T-cell (primary cell): Measurements from ENCODE around the gene WDR83. TPM values are rescaled to one million over a fixed set of nuclear protein-coding genes. Genes with fewer than 3 reads are reported as not detected.
A peak's percentile ranks its signal among the peaks of the same experiment; 100 is the strongest.
"Not testable (repeated sequence)": the region's sequence is repeated elsewhere in the genome, so short reads cannot be mapped to it uniquely, and the experiment has no call there.

Experiments
- ATAC-seq, 4 experiments: fragments of 200-7000 bp in 3 of 4; fragments of 150-1000 bp in 1 of 4; cut with Tn5 transposase; replicated peaks in 1 of 4; 1 replicate in 3 of 4; 2 replicates in 1 of 4; pipeline ENCODE4 v1.10.0; 2021; ENCODE audit warnings: moderate library complexity in 3 of 4, mild to moderate bottlenecking in 2 of 4, moderate number of reproducible peaks in 1 of 4
- CTCF ChIA-PET, 2 donors: fragments of 300-600 bp; sonication (Branson Sonifier 250); formaldehyde crosslinking; loops; one replicate each; lab custom pipeline; 2022; ENCODE audit warnings: antibody characterized with exemption in 2 of 2; lab: Charles Lee
- POLR2A ChIA-PET, 2 donors: fragments of 300-600 bp; sonication (Branson Sonifier 250); formaldehyde crosslinking; loops; one replicate each; lab custom pipeline; 2022; ENCODE audit warnings: antibody characterized with exemption in 2 of 2; lab: Charles Lee
- DNase-seq, 35 experiments: peaks; one replicate each; pipeline versions ENCODE4 v3.0.0 to v3.0.0-alpha.2; 2013 to 2023
- H3K27ac ChIP-seq: one replicate; pipeline ENCODE4 v1.5.1; 2013; ENCODE audit warnings: low read length
- H3K27me3 ChIP-seq, 2 experiments: replicated peaks in 1 of 2; 1 replicate in 1 of 2; 2 replicates in 1 of 2; pipeline versions ENCODE4 v1.6.1 to v1.7.0; 2013; ENCODE audit warnings: low read length in 1 of 2, mixed read lengths in 1 of 2; ENCODE audit not compliant: control insufficient read depth in 2 of 2, insufficient read depth in 2 of 2; ENCODE audit errors: extremely low read depth in 1 of 2
- H3K36me3 ChIP-seq, 2 donors: 1 replicate in 1 of 2; 2 replicates in 1 of 2; pipeline versions ENCODE4 v1.6.1 to v1.7.0; 2013; ENCODE audit warnings: low read length in 1 of 2; ENCODE audit not compliant: control insufficient read depth in 2 of 2, insufficient read depth in 1 of 2; ENCODE audit errors: extremely low read depth in 1 of 2
- H3K4me1 ChIP-seq, 2 experiments: 1 replicate in 1 of 2; 2 replicates in 1 of 2; pipeline versions ENCODE4 v1.6.1 to v1.7.0; 2013; ENCODE audit warnings: low read length in 2 of 2, mixed read lengths in 1 of 2; ENCODE audit not compliant: insufficient read depth in 2 of 2, control insufficient read depth in 1 of 2; ENCODE audit errors: extremely low read depth in 1 of 2
- H3K4me3 ChIP-seq, 2 donors: 1 replicate in 1 of 2; 2 replicates in 1 of 2; pipeline versions ENCODE4 v1.5.1 to v1.7.0; 2013; ENCODE audit warnings: mild to moderate bottlenecking in 2 of 2, low read length in 1 of 2, moderate library complexity in 1 of 2; ENCODE audit not compliant: control insufficient read depth in 1 of 2; ENCODE audit errors: extremely low read depth in 1 of 2
- H3K9me3 ChIP-seq: 2 replicates; pipeline ENCODE4 v1.7.0; 2013
- H3K27ac Mint-ChIP-seq, 2 donors: one replicate each; pipeline ENCODE4 v1.8.0; 2020 to 2021; ENCODE audit warnings: mild to moderate bottlenecking in 2 of 2, mixed read lengths in 2 of 2
- H3K27me3 Mint-ChIP-seq, 2 donors: one replicate each; pipeline ENCODE4 v1.8.0; 2021 to 2022; ENCODE audit warnings: mixed read lengths in 2 of 2
- H3K36me3 Mint-ChIP-seq: one replicate; pipeline ENCODE4 v1.8.0; 2021; ENCODE audit warnings: mixed read lengths
- H3K4me1 Mint-ChIP-seq, 3 donors: one replicate each; pipeline ENCODE4 v1.8.0; 2020 to 2022; ENCODE audit warnings: mixed read lengths in 3 of 3, mild to moderate bottlenecking in 1 of 3
- H3K4me3 Mint-ChIP-seq, 3 donors: one replicate each; pipeline ENCODE4 v1.8.0; 2020 to 2022; ENCODE audit warnings: mild to moderate bottlenecking in 3 of 3, mixed read lengths in 3 of 3, moderate library complexity in 3 of 3
- H3K9me3 Mint-ChIP-seq, 3 donors: one replicate each; pipeline ENCODE4 v1.8.0; 2020 to 2022; ENCODE audit warnings: mixed read lengths in 3 of 3
- WGBS: methylation state at CpG from one replicate; pipeline ENCODE4 v1.1.5; 2013; ENCODE audit warnings: missing lambda C conversion rate; ENCODE audit not compliant: insufficient coverage; 5-methylcytosine and 5-hydroxymethylcytosine counted together
- total RNA-seq, 35 experiments: library from RNA in 6 of 35; stranded (reverse) in 6 of 35; fragments of 120-200 nt in 1 of 35; gene quantifications; one replicate each; pipeline versions ENCODE4 v1.2.1 to v1.2.4 and lab custom pipeline; 2013 to 2026

WDR83 gene
- total RNA-seq, 5 donors from 2014 or later (not counting 1 experiment from before 2014, with no cell fraction given) = 7.7 to 24.3 (median 17.6) TPM

DNA sequence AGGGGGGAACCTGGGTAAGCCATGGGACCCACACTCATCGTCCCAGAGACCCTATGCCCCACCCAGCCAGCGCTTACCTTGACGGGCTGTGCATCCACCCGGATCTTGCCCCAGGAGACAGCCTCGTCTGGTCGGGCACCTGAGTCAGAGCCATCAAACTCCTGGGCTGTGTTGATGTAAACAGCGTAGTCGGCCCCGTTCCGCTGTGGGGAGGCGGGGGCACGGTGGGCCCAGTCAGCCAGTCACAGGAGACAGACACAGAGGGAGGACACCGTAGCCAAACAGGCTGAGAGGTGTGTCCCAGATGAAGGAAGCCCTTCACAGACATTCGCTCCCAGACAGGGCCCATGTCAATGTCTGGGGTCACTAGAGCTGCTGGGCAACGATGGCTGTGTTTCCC is 9.3 kb downstream of the WDR83 start:
- ATAC-seq = no peak
- H3K27ac Mint-ChIP-seq = no peak overlapping the region

DNA sequence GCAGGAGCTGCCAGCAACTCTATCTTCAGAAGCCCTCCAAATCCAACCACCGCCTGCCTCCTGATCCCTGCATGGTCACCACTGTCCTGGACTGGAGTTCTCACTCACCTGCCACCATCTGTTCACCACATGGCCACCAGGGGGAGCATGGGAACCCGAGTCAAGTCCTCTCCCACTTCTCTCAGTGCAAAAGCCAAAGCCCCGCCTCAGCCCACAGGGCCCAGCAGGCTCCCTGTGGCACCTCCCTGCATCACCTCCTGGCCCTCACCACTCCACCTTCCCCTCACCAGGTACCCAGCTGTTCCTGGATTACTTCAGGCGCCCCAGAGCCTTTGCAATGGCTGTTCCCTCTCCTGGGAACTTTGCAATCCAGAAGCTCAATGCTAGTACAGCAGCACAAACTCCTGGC is 9.8 kb downstream of the WDR83 start:
- peaks cover 33% of the 10 kb centered on the region for H3K36me3 Mint-ChIP-seq
- POLR2A ChIA-PET = no interaction called here

More for the DNA sequence above, 9.3 kb downstream of the WDR83 start:
- H3K4me3 Mint-ChIP-seq = no peak overlapping the region
- 93% methylated on average over 10 of the region's 15 CpGs for WGBS
- H3K4me3 ChIP-seq = no peak overlapping the region
- POLR2A ChIA-PET = no interaction called here
- H3K36me3 ChIP-seq = peaks cover 29 to 70% of the 10 kb centered on the region in 2 donors
- H3K4me1 ChIP-seq = peaks cover 0 to 30% of the 10 kb centered on the region in 2 experiments
- H3K27me3 ChIP-seq = no peaks in the 10 kb centered on the region
- peaks cover 30 to 35% (median 31%) of the 10 kb centered on the region in 3 donors for H3K4me1 Mint-ChIP-seq
- peaks cover 30% of the 10 kb centered on the region for H3K36me3 Mint-ChIP-seq
- no peaks in the 10 kb centered on the region for H3K9me3 ChIP-seq
- no peak for DNase-seq
- H3K27ac ChIP-seq = no peak overlapping the region
- CTCF ChIA-PET = interaction anchor here (0.6 to 1.1 kb wide), 2 partner anchors 119 to 121 kb away, joined by 3 to 5 read pairs; no protein-coding TSS in a partner anchor
- no peaks in the 10 kb centered on the region for H3K9me3 Mint-ChIP-seq
- no peaks in the 10 kb centered on the region for H3K27me3 Mint-ChIP-seq

DNA sequence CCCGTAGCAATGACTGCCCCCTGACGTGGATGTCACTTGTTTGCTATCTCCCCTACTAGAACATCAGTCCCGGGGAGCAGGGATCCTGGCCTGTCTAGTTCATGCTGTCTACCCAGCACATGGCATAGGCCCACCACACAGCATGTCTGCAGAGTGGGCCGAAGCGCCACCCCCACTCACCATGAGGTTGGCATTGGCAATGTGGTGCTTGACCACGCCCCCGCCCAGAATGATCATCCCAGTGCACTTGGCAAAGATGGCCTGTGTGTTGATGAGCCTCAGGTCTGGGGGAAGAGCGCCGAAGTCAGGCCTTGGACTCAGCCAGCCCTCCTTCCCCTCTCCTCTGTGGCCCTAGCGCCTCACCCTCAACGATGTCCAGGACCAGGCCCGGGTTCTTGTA is 10.3 kb downstream of the WDR83 start:
- Histone ChIP-seq H3K27me3 (no peaks in the 10 kb centered on the region), H3K9me3 (no peaks in the 10 kb centered on the region), H3K4me3 (no peak overlapping the region), H3K27ac (no peak overlapping the region), H3K4me1 (peaks cover 0 to 33% of the 10 kb centered on the region in 2 experiments), H3K36me3 (peaks cover 29 to 70% of the 10 kb centered on the region in 2 donors)
- Mint-ChIP-seq H3K27me3 (no peaks in the 10 kb centered on the region), H3K4me3 (no peak overlapping the region), H3K4me1 (peaks cover 32 to 40% (median 34%) of the 10 kb centered on the region in 3 donors), H3K36me3 (peaks cover 33% of the 10 kb centered on the region), H3K27ac (no peak overlapping the region), H3K9me3 (no peaks in the 10 kb centered on the region)
- 89% methylated on average over 3 of the region's 12 CpGs for WGBS
- ATAC-seq = no peak
- CTCF ChIA-PET = interaction anchor here (0.5 to 1.1 kb wide), 4 partner anchors 28 to 120 kb away, joined by 3 to 5 read pairs (median 3); no protein-coding TSS in a partner anchor
- POLR2A ChIA-PET = no interaction called here
- DNase-seq = no peak

More for the DNA sequence above, 9.8 kb downstream of the WDR83 start:
- CTCF ChIA-PET = interaction anchor here (0.6 to 1.1 kb wide), 3 partner anchors 57 to 121 kb away, joined by 3 to 5 read pairs (median 3); no protein-coding TSS in a partner anchor
- H3K27ac Mint-ChIP-seq = peak overlapping the region in 1 of 2 donors; percentile 79
- no peaks in the 10 kb centered on the region for H3K9me3 ChIP-seq
- WGBS = 25% methylated on average over 4 of the region's 4 CpGs
- H3K4me3 Mint-ChIP-seq = no peak overlapping the region
- H3K9me3 Mint-ChIP-seq = no peaks in the 10 kb centered on the region
- no peaks in the 10 kb centered on the region for H3K27me3 Mint-ChIP-seq
- H3K27ac ChIP-seq = no peak overlapping the region
- no peaks in the 10 kb centered on the region for H3K27me3 ChIP-seq
- H3K4me1 ChIP-seq = peaks cover 0 to 34% of the 10 kb centered on the region in 2 experiments
- ATAC-seq (peak; percentile 17 to 59 (median 52)), DNase-seq (peak in 34 of 35 experiments; percentile 54 to 88 (median 75))
- H3K4me3 ChIP-seq = no peak overlapping the region
- H3K36me3 ChIP-seq = peaks cover 29 to 70% of the 10 kb centered on the region in 2 donors
- H3K4me1 Mint-ChIP-seq = peaks cover 35 to 40% (median 36%) of the 10 kb centered on the region in 3 donors

- not testable (repeated sequence) for DNase-seq, ATAC-seq, H3K27me3 Mint-ChIP-seq, H3K9me3 ChIP-seq, H3K27ac Mint-ChIP-seq, H3K4me3 ChIP-seq, H3K27me3 ChIP-seq, H3K4me3 Mint-ChIP-seq, H3K9me3 Mint-ChIP-seq, H3K27ac ChIP-seq
- ChIA-PET POLR2A (interaction anchor here (0.5 to 1.3 kb wide), 8 partner anchors 19 to 795 kb away, joined by 3 to 8 read pairs (median 4); partner anchors contain the start of gene FBXW9 (in 1 of the 2)), CTCF (interaction anchor here (0.5 to 1.0 kb wide), 10 partner anchors 22 to 595 kb away, joined by 3 to 8 read pairs (median 4); partner anchors contain the start of gene ZNF563 (in 1 of the 2))
- WGBS = 96% methylated on average over 3 of the region's 5 CpGs
- peaks cover 28 to 64% of the 10 kb centered on the region in 2 donors for H3K36me3 ChIP-seq
- H3K36me3 Mint-ChIP-seq = peaks cover 33% of the 10 kb centered on the region
- H3K4me1 ChIP-seq = peaks cover 0 to 40% of the 10 kb centered on the region in 2 experiments
- peaks cover 30 to 35% (median 32%) of the 10 kb centered on the region in 3 donors for H3K4me1 Mint-ChIP-seq
Measured at GRCh38 chr19:12678039-12678438, 11.4 kb downstream of the WDR83 start.

DNA sequence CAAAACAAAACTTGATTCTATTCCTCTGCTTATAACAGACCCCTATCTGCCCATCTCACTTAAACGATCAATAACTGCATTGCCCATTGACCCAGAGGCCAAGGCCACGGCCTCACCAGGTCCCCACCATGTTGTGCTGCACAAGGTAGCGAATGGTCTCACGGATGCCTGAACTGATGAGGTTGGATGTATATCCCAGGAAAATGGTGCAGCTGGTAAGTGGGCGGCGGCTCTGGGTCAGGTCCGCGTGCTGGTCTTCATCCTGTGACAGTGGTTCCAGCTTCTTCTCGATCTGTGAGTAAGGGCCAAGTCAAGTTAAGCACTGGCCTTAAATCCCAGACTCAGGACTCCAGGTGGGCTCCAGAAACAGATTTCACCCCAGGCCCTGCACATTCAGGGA is 13.4 kb downstream of the WDR83 start:
- Histone ChIP-seq H3K27me3 (no peaks in the 10 kb centered on the region), H3K4me1 (peaks cover 0 to 40% of the 10 kb centered on the region in 2 experiments), H3K4me3 (no peak overlapping the region), H3K27ac (no peak overlapping the region), H3K36me3 (peaks cover 26 to 51% of the 10 kb centered on the region in 2 donors), H3K9me3 (no peaks in the 10 kb centered on the region)
- DNase-seq (no peak), ATAC-seq (no peak)
- POLR2A ChIA-PET = no interaction called here
- WGBS = 98% methylated on average over 6 of the region's 9 CpGs
- Mint-ChIP-seq H3K27ac (peak overlapping the region; percentile 15 to 52), H3K4me3 (peak overlapping the region; percentile 55 to 98 (median 88)), H3K36me3 (peaks cover 27% of the 10 kb centered on the region), H3K27me3 (no peaks in the 10 kb centered on the region), H3K4me1 (peaks cover 30% of the 10 kb centered on the region in 3 donors), H3K9me3 (no peaks in the 10 kb centered on the region)
- CTCF ChIA-PET = interaction anchor here (0.6 to 0.7 kb wide), 4 partner anchors 14 to 171 kb away, joined by 3 to 5 read pairs (median 4); no protein-coding TSS in a partner anchor

DNA sequence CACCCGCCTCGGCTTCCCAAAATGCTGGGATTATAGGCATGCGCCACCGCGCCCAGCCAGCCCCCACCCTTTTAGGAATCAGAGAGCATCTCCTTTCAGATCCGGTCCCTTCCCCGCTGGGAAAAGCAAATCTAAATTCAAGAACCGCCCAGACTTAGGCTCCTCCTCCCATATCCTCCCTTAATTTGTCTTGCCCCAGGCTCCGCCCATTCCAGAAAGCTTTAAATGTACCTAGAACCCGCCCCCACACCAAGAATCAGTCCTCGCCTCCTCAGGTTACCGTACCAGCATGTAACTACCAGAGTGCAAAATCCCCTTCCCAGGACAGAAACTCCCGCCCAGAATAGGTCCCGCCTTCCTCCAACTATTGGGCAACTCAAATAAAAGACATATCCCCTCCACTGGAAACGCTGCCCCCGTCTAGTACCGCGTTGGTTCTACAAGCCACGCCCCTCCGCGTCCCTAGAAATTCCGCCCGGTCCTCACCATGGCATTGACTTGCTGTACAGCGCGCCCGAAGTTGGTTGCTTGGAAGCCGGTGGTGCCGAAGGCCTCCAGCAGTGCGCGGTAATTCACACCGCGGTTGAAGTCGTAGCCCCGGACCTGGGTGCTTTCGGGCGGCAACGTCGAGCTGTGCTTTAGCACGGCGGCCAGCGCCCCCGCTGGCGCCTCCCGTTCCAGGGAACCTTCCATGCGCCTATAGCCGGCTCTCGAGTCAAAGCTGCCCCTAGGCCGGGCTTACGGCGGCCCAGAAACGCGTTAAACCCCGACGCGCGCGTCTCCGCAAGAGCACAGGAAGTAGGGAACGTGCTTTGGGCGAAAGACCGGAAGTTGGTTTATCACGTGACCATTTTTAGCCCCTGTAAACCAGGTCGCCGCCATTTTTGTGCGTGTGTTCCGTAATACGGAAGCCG is 14.7 kb downstream of the WDR83 start, which contains the start of gene DHPS:
Gene DHPS (minus strand): TSS at position 807 of the 914 bp plus-strand sequence. CDS start 114 bp downstream, at position 693.
- no peaks in the 10 kb centered on the region for H3K27me3 ChIP-seq
- H3K4me1 ChIP-seq = peaks cover 0 to 39% of the 10 kb centered on the region in 2 experiments
- ChIA-PET CTCF (interaction anchor here (0.5 to 1.7 kb wide), 6 partner anchors 10 to 262 kb away, joined by 3 to 8 read pairs (median 6); partner anchors contain the start of gene TRIR (in 1 of the 2)), POLR2A (interaction anchor here (0.6 to 0.7 kb wide), 5 partner anchors 10 to 1185 kb away, joined by 3 to 9 read pairs (median 7); partner anchors contain the start of gene RNASEH2A (in 1 of the 2))
- H3K4me1 Mint-ChIP-seq = peaks cover 27 to 29% (median 28%) of the 10 kb centered on the region in 3 donors
- peak within 1 kb of the TSS; percentile 93 to 97 for H3K27ac Mint-ChIP-seq
- peak within 1 kb of the TSS; percentile 76 to 89 for H3K4me3 ChIP-seq
- H3K36me3 Mint-ChIP-seq = peaks cover 21% of the 10 kb centered on the region
- no peaks in the 10 kb centered on the region for H3K9me3 ChIP-seq
- ATAC-seq (peak; percentile 81 to 85 (median 84)), DNase-seq (peak; percentile 64 to 99 (median 90))
- no peaks in the 10 kb centered on the region for H3K9me3 Mint-ChIP-seq
- peak within 1 kb of the TSS; percentile 88 to 98 (median 92) for H3K4me3 Mint-ChIP-seq
- H3K27me3 Mint-ChIP-seq = no peaks in the 10 kb centered on the region
- peaks cover 21 to 38% of the 10 kb centered on the region in 2 donors for H3K36me3 ChIP-seq
- peak within 1 kb of the TSS; percentile 92 for H3K27ac ChIP-seq
- under 1% methylated on average over 68 of the region's 68 CpGs for WGBS
